Neural cell (in vitro differentiated cells): Measurements from ENCODE around the gene MOSPD2. TPM values are rescaled to one million over a fixed set of nuclear protein-coding genes. Genes with fewer than 3 reads are reported as not detected.

Source experiments
- H2AFZ ChIP-seq: fragments of 200-600, 300-800 bp; sonication (generic), shearing (Covaris generic); 2 replicates; pipeline ENCODE4 v1.6.0; 2014; ENCODE audit warnings: low read depth, mild to moderate bottlenecking, antibody characterized with exemption, low read length, moderate library complexity
- H3F3A ChIP-seq: fragments of 200-600 bp; shearing (Covaris generic); 2 replicates; pipeline ENCODE4 v1.6.1; 2016; ENCODE audit warnings: mild to moderate bottlenecking, moderate library complexity, mixed read lengths, antibody characterized with exemption, low read length; ENCODE audit not compliant: insufficient read depth, poor library complexity, severe bottlenecking
- H3K27ac ChIP-seq: fragments of 200-600, 300-800 bp; sonication (generic), shearing (Covaris generic); 2 replicates; pipeline ENCODE4 v1.5.1; 2014; ENCODE audit warnings: mild to moderate bottlenecking, low read length, moderate library complexity
- H3K27me3 ChIP-seq: fragments of 300-800, 200-600 bp; sonication (generic), shearing (Covaris generic); 2 replicates; pipeline ENCODE4 v1.6.0; 2014; ENCODE audit warnings: mild to moderate bottlenecking, low read depth, low read length, moderate library complexity; ENCODE audit not compliant: insufficient read depth
- H3K36me3 ChIP-seq: fragments of 300-800, 200-600 bp; sonication (generic), shearing (Covaris generic); 2 replicates; pipeline ENCODE4 v1.5.1; 2014; ENCODE audit warnings: mild to moderate bottlenecking, antibody characterized with exemption, low read length, moderate library complexity; ENCODE audit not compliant: insufficient read depth
- H3K4me2 ChIP-seq: fragments of 300-800, 200-600 bp; sonication (generic), shearing (Covaris generic); 2 replicates; pipeline ENCODE4 v1.6.0; 2014; ENCODE audit warnings: mild to moderate bottlenecking, low read length
- H3K4me3 ChIP-seq: fragments of 300-800, 200-600 bp; sonication (generic), shearing (Covaris generic); 2 replicates; pipeline ENCODE4 v1.5.1; 2014; ENCODE audit warnings: mild to moderate bottlenecking, low read length, moderate library complexity
- H3K79me2 ChIP-seq: fragments of 200-600 bp; shearing (Covaris generic); replicated peaks from 2 replicates; pipeline ENCODE4 v1.6.0; 2014; ENCODE audit warnings: mild to moderate bottlenecking, low read length, moderate library complexity; ENCODE audit not compliant: insufficient read depth
- H3K9ac ChIP-seq: fragments of 300-800, 200-600 bp; sonication (generic), shearing (Covaris generic); 2 replicates; pipeline ENCODE4 v1.6.1; 2016; ENCODE audit warnings: mild to moderate bottlenecking, low read length, mixed read lengths
- H3K9me2 ChIP-seq: fragments of 200-600 bp; shearing (Covaris generic); 2 replicates; pipeline ENCODE4 v1.6.1; 2016; ENCODE audit warnings: mild to moderate bottlenecking, low read length, mixed read lengths; ENCODE audit not compliant: insufficient read depth
- H3K9me3 ChIP-seq: fragments of 200-600, 300-800 bp; sonication (generic), shearing (Covaris generic); 2 replicates; pipeline ENCODE4 v1.6.1; 2016; ENCODE audit warnings: mild to moderate bottlenecking, mixed run types, low read length, moderate library complexity, mixed read lengths
- H4K20me1 ChIP-seq: fragments of 200-600 bp; shearing (Covaris generic); 2 replicates; pipeline ENCODE4 v1.6.1; 2016; ENCODE audit warnings: mild to moderate bottlenecking, mixed run types; ENCODE audit not compliant: insufficient read depth
- EP300 ChIP-seq: fragments of 450-650 bp; conservative IDR thresholded peaks from 2 replicates; pipeline ENCODE4 v1.6.1; 2014; ENCODE audit warnings: antibody characterized with exemption, mild to moderate bottlenecking, moderate library complexity; ENCODE audit not compliant: poor library complexity, severe bottlenecking
- EZH2 ChIP-seq: fragments of 200-600, 300-800 bp; shearing (Covaris generic), sonication (generic); IDR thresholded peaks from 2 replicates; pipeline ENCODE4 v1.6.1; 2014; ENCODE audit warnings: antibody characterized with exemption, low read length, borderline replicate concordance, mild to moderate bottlenecking; ENCODE audit not compliant: insufficient read depth, poor library complexity, severe bottlenecking
- MXI1 ChIP-seq: fragments of 450-650 bp; conservative IDR thresholded peaks from 2 replicates; pipeline ENCODE4 v1.6.1; 2014; ENCODE audit warnings: antibody characterized with exemption, mild to moderate bottlenecking; ENCODE audit not compliant: poor library complexity, severe bottlenecking
- POLR2AphosphoS5 ChIP-seq: IDR thresholded peaks from 2 replicates; pipeline ENCODE4 v1.6.1; 2012
- RAD21 ChIP-seq: fragments of 450-650 bp; conservative IDR thresholded peaks from 2 replicates; pipeline ENCODE4 v1.6.1; 2014; ENCODE audit warnings: antibody characterized with exemption, mild to moderate bottlenecking, moderate library complexity
- SMC3 ChIP-seq: fragments of 450-650 bp; conservative IDR thresholded peaks from 2 replicates; pipeline ENCODE4 v1.6.1; 2014; ENCODE audit warnings: antibody characterized with exemption, mild to moderate bottlenecking, moderate library complexity; ENCODE audit not compliant: poor library complexity
- TAF1 ChIP-seq: IDR thresholded peaks from 2 replicates; pipeline ENCODE4 v1.6.1; 2012; ENCODE audit warnings: low read depth
- polyA plus RNA-seq: library from polyadenylated mRNA; depleted of rRNA; stranded (reverse); fragments of >200 nt; gene quantifications from 2 replicates; pipeline ENCODE4 v1.2.3, GENCODE V29; 2014
- TF ChIP-seq, protein P1 (sequence below): IDR thresholded peaks from 2 replicates; pipeline ENCODE4 v1.6.1; 2012; ENCODE audit warnings: borderline replicate concordance
- TF ChIP-seq, protein P2 (sequence below): fragments of 450-650 bp; IDR thresholded peaks from 2 replicates; pipeline ENCODE4 v1.5.1; 2014; ENCODE audit warnings: antibody characterized with exemption, mild to moderate bottlenecking, moderate library complexity; ENCODE audit not compliant: poor library complexity, severe bottlenecking

MOSPD2 gene
- polyA plus RNA-seq, 1 donor from 2014 or later: 12.4 TPM

DNA sequence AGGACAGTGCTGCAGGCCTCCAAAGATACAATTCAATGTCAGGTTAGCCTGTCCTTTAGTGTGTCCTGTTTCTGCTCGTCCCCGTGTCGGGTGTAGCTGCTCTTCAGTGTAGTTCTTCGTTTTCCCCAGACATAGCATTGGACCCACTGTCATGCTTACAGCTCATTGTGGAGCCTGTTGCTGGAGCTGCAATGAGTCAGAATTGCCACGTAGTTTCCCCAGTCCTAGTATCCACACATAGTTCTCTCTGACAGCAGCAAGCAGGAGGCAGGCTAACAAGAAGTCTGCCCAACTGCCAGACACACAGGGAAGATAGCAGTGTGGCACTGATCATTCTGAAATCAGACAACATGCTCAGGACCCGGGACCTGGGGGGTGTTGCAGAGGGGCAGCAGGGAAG is 49.2 kb downstream of the MOSPD2 start:
- Histone ChIP-seq H3K9me3 (no peaks in the 10 kb centered on the region), H3K9ac (no peak overlapping the region), H3K27ac (no peak overlapping the region), H3K9me2 (no peaks in the 10 kb centered on the region), H3F3A (no peaks in the 10 kb centered on the region), H3K4me2 (no peak overlapping the region), H3K36me3 (no peaks in the 10 kb centered on the region), H3K27me3 (no peaks in the 10 kb centered on the region), H4K20me1 (no peaks in the 10 kb centered on the region), H3K79me2 (no peaks in the 10 kb centered on the region), H3K4me3 (no peak overlapping the region), H2AFZ (no peak overlapping the region)
- TF ChIP-seq MXI1: no peak
- no peak for TF ChIP-seq EP300
- no peak for TF ChIP-seq SMC3
- TF ChIP-seq, protein P1, sequence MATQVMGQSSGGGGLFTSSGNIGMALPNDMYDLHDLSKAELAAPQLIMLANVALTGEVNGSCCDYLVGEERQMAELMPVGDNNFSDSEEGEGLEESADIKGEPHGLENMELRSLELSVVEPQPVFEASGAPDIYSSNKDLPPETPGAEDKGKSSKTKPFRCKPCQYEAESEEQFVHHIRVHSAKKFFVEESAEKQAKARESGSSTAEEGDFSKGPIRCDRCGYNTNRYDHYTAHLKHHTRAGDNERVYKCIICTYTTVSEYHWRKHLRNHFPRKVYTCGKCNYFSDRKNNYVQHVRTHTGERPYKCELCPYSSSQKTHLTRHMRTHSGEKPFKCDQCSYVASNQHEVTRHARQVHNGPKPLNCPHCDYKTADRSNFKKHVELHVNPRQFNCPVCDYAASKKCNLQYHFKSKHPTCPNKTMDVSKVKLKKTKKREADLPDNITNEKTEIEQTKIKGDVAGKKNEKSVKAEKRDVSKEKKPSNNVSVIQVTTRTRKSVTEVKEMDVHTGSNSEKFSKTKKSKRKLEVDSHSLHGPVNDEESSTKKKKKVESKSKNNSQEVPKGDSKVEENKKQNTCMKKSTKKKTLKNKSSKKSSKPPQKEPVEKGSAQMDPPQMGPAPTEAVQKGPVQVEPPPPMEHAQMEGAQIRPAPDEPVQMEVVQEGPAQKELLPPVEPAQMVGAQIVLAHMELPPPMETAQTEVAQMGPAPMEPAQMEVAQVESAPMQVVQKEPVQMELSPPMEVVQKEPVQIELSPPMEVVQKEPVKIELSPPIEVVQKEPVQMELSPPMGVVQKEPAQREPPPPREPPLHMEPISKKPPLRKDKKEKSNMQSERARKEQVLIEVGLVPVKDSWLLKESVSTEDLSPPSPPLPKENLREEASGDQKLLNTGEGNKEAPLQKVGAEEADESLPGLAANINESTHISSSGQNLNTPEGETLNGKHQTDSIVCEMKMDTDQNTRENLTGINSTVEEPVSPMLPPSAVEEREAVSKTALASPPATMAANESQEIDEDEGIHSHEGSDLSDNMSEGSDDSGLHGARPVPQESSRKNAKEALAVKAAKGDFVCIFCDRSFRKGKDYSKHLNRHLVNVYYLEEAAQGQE: no peak
- TF ChIP-seq, protein P2, sequence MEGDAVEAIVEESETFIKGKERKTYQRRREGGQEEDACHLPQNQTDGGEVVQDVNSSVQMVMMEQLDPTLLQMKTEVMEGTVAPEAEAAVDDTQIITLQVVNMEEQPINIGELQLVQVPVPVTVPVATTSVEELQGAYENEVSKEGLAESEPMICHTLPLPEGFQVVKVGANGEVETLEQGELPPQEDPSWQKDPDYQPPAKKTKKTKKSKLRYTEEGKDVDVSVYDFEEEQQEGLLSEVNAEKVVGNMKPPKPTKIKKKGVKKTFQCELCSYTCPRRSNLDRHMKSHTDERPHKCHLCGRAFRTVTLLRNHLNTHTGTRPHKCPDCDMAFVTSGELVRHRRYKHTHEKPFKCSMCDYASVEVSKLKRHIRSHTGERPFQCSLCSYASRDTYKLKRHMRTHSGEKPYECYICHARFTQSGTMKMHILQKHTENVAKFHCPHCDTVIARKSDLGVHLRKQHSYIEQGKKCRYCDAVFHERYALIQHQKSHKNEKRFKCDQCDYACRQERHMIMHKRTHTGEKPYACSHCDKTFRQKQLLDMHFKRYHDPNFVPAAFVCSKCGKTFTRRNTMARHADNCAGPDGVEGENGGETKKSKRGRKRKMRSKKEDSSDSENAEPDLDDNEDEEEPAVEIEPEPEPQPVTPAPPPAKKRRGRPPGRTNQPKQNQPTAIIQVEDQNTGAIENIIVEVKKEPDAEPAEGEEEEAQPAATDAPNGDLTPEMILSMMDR: no peak
- no peak for TF ChIP-seq POLR2AphosphoS5
- TF ChIP-seq TAF1: no peak
- no peak for TF ChIP-seq RAD21
- TF ChIP-seq EZH2: no peak

- H3K9me3 ChIP-seq: no peaks in the 10 kb centered on the region
- no peak overlapping the region for H3K4me3 ChIP-seq
- H3K4me2 ChIP-seq: no peak overlapping the region
- H3K27me3 ChIP-seq: no peaks in the 10 kb centered on the region
- no peaks in the 10 kb centered on the region for H3F3A ChIP-seq
- no peaks in the 10 kb centered on the region for H3K9me2 ChIP-seq
- H3K27ac ChIP-seq: no peak overlapping the region
- no peak overlapping the region for H2AFZ ChIP-seq
- H3K36me3 ChIP-seq: no peaks in the 10 kb centered on the region
- no peaks in the 10 kb centered on the region for H3K79me2 ChIP-seq
- no peak for TF ChIP-seq RAD21
- TF ChIP-seq, protein P2: no peak
- no peak for TF ChIP-seq POLR2AphosphoS5
- no peak for TF ChIP-seq TAF1
- TF ChIP-seq EZH2: no peak
- no peak for TF ChIP-seq MXI1
- H3K9ac ChIP-seq: no peak overlapping the region
- no peaks in the 10 kb centered on the region for H4K20me1 ChIP-seq
Observed at GRCh38 chrX:14923761-14924160, 50.5 kb downstream of the MOSPD2 start.
